GM18511 (cell line): ENCODE results near the gene F2RL3.
"Not testable (repeated sequence)": the region's sequence is repeated elsewhere in the genome, so short reads cannot be mapped to it uniquely, and the experiment has no call there.

Source experiments
- ATAC-seq: cut with Tn5 transposase; IDR thresholded peaks from one replicate; pipeline ENCODE4 v1.9.1; 2021; ENCODE audit warnings: mild to moderate bottlenecking, moderate library complexity; ENCODE audit not compliant: unreplicated experiment

The F2RL3 gene

DNA sequence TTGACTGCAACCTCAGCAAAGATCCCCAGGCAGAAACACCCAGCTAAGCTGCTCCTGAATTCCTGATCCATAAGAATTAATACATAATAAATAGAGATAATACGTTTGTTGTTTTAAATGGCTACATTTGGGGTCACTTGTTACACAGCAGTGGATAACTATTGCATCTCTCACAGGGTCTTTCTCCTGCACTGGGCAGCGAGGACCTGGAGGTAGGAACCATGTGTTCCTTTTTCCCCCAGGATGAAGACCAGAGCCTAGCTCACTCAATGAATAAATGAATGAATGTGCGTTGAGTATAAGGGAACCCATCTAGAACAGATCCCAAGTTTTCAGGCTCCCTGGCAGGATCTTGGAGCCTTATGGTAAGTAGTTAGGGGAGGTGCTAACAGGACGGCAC is 30.7 kb downstream of the F2RL3 start:
- ATAC-seq, result no peak

DNA sequence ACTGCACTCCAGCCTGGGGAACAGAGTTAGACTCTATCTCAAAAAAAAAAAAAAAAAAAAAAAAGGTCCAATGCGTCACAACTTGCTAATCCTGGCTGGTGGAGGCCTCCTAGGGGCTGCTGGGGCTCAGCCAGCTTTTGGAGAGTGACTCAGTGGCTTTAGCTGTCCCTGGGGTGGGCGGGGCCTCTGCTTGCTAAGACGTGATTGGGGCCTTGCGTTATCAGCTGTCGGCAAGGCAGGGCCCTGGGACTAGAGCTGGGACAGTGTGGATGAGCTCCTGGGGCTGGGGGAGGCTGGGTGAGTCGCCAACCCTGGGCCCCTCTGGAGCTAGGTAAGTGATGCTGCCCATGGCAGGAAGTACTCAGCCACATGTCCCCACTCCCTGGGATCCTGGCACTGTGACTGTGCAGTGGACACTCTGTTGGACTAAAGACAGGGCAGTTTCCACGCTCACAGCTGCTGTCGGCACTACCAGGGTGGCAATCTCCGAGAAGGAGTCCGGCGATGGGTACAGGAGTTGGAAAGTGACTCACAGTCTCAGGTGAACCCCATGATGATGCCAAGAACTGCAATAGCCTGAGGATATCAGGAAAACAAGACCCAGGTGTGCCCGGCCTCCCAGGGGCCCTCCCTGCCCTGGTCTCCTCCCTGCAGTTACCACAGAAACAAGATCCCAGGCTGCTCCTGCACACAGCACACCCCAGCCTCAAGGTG is 32.2 kb downstream of the F2RL3 start:
- no peak for ATAC-seq

DNA sequence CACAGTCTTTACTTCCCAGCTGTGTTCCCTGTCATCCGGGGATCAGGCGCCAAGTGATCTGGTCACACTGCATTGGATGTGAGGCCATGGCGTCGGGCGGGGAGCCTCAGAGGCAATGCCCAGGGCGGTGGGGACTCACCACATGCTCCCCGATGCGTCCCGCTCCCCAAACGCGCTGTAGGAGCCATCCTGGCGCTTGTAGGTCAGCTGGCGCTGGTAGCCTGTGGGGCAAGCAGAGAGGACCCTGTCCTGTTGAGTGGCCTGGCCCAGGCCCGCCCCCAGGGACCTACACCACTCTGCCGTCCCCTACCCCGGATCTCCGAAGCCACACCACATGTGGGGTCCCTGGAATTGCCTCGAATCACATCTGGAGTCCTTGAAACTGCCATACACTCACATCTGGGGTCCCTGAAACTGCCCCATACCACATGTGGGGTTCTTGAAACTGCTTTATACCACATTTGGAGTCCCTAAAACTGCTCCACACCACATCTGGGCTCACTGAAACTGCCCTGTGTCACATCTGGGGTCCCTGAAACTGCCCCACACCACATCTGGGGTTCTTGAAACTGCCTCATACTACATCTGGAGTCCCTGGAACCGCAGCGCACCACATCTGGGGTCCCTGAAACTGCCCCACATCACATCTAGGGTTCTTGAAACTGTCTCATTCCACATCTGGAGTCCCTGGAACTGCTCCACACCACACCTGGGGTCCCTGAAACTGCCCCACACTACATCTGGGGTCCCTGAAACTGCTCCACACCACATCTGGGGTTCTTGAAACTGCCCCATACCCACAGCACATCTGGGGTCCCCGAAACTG is 33.2 kb downstream of the F2RL3 start:
- ATAC-seq, result no peak

DNA sequence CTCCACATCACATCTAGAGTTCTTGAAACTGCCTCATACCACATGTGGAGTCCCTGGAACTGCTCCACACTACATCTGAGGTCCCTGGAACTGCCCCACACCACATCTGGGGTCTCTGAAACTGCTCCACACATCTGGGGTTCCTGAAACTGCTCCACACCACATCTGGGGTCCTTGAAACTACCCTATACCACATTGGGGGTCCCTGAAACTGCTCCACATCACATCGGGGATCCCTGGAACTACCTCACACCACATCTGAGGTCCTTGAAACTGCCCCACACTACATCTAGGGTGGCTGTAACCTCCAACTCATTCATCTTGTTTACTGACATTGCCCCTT is 33.8 kb downstream of the F2RL3 start:
- no peak for ATAC-seq

DNA sequence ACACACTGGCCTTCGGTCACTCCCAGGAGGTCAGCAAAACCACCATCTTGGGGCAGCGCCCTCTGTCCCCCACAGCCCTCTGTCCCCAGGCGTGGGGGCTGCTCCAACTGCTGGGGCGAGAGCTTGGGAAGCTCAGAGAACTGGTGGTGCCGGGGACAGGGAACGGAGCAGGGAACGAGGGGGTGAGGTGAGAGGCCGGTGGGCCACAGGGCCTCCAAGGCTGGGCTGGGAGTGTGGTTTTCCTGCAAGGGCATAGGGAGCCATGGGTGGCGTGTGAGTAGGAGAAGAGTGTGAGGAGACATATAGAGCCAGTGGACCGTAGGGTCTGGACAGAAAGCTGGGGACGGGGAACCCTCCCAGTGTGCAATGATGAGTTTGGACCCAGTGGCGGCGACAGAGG is 34.1 kb downstream of the F2RL3 start:
- no peak for ATAC-seq

DNA sequence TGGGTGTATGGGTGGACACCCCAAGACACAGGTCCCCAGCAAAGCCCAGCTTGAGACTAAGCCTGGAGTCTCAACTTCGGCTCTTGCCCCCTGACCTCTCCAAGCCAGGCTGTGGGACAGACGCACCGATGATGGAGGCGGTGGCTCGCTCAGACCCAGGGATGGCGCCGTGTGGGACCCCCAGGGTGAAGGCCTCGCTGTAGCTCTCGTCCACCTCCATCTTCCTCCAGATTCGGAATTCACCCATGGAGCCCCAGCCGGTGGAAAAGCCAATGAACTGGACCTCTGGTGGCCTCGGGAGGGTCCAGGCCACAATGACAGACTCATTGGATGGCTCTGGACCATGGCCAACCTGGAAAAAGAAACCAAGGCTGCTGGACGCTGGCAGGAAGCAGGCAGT is 39.1 kb downstream of the F2RL3 start:
- ATAC-seq, result no peak

DNA sequence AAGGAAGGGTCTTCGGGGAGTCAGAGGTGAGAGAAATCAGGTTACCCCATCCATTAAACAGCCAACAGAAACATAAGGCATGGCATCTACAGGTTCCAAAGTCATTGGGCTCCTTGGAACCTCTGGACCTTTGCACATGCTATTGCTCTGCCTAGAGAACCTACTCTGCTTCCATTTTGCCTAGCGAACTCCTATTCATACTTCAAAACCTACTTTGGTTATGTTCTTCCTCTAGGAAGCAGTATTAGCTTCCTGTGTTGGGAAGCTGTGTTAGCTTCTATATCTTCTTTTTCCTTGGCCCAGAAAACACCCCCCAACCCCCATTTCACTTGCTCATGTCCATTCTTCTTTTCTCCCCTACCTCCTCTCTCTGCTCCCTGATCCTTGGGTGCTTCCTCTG is 39.6 kb downstream of the F2RL3 start:
- ATAC-seq, result no peak

DNA sequence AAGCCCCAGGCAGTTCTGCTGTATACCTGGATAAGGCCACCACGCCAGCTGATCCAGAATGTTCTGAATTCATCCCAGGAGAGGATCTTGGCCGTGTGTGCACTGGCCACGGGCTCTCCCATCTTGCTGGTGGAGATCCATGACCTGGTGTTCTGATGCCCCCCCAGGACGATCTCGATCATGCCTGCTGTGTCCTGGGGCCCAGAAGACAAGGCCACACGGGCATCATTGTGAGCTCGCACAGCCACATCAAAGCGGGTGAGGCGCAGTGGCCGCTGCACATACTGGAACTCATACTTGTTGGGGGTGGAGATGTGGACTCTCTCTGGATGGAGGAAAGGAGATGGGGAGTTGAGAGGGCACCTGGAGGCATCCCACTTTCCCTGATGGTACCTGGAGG is 40.1 kb downstream of the F2RL3 start:
- ATAC-seq, result no peak

DNA sequence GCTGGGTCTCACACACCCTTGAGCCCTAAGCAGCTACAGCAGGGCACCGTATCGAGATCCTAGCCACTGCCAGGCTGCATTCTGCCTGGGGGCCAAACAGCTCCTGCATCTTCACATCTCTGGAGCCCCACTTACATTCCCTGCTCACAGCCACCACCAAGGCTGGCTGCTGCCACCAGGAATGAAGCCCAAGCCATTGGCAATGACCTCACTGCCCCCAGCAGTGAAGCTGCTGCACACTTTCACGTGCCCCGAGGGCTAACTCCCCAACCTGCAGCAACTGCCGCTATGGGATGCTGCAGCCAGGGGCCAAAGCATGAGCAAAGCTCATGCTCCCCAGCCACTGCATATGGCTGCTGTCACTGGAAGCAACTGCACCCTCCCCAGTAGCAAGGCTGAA is 42.0 kb downstream of the F2RL3 start:
- ATAC-seq, result no peak

DNA sequence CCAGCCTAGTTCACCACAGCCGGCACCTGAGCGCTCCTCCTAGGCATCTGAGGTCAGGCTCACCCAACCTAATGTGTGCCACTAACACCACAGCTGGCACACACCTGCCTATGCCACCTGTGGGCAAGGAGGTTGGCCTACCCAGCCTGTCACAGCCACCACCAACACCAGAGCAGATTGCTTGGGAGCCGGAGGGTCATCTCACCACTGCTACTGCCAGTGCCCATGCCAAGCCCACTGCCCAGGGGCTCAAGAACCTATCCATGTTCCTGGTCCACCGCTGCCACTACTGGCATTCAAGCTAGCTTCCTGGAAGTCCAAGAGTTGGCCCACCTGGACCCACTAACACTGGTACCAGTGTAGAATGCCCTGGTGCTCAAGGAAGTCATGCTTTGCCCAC is 42.5 kb downstream of the F2RL3 start:
- ATAC-seq, result no peak

DNA sequence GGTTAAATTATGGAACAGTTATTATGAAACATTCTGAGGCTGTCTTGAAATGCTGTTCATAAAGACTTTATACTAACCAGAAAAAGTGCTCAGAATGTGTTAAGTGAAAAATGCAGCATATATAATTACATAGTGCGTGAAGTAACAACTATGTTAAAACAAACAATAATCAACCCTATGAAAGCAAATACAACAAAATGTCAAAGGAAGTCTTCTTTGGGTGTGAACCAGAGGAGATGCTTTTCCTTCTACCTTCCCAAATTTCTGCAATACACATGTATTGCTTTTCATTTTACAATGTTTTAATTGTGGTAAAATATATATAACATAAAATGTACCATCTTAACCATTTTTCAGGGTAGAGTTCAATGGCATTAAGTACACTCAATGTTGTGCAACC is 45.7 kb downstream of the F2RL3 start:
- no peak for ATAC-seq

DNA sequence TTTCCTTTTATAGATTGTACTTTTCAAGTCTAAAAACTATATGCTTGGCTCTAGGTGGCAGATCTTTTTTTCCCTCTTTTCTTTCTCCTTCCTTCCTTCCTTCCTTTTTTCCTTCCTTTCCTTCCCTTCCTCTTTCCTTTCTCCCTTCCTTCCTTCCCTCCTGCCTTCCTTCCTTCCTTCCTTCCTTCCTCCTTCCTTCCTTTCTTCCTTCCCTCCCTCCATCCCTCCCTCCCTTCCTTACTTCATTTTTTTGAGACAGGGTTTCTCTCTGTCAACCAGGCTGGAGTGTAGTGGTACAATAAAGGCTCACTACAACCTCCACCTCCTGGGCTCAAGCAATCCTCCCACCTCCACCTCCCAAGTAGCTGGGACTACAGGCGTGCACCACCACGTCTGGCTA is 48.1 kb downstream of the F2RL3 start:
- no peak for ATAC-seq

DNA sequence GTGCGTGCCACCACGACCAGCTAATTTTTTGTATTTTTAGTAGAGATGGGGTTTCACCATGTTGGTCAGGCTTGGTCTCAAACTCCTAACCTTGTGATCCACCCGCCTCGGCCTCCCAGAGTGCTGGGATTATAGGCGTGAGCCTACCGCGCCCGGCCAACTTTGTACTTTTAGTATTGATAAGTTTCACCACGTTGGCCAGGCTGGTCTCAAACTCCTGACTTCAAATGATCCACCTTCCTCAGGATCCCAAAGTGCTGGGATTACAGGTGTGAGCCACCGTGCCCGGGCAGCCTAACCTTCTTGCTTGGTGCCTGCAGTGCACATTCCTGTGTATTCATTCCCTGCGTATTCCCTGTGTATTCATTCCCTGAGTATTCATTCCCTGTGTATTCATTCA is 49.0 kb downstream of the F2RL3 start:
- not testable (repeated sequence) for ATAC-seq

DNA sequence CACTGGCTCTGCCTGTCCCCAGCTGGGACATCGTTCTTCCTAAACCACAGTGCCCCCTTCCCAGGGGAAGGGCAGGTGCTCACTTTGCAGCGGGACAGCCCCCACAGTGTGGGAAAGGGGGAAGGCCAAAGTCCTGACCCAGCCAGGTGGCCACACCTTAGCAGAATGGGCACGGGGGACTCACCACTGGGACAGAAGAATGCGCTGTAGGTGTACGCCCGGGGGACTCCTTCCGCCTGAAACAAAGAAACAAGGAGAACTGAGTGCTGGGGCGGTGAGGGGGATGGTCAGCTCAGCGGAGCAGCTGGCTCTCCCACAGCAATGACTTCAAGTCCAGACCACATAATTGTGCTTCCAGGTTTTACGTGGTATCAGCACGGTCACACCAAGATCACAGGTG is 49.4 kb downstream of the F2RL3 start:
- no peak for ATAC-seq

DNA sequence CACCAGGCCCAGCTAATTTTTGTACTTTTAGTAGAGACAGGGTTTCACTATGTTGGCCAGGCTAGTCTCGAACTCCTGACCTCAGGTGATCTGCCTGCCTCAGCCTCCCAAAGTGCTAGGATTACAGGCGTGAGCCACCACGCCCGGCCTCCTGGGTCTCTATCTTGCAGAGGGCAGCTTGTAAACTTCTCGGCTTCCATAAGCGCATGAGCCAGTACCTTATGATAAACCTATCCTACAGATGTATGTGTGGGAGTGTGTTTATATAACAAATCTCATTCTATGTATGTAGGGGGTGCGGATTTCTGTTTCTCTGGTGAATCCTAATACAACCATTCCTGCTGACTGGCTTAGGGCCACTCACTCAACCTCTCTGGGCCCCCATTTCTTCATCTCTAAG is 51.3 kb downstream of the F2RL3 start:
- ATAC-seq, result not testable (repeated sequence)

DNA sequence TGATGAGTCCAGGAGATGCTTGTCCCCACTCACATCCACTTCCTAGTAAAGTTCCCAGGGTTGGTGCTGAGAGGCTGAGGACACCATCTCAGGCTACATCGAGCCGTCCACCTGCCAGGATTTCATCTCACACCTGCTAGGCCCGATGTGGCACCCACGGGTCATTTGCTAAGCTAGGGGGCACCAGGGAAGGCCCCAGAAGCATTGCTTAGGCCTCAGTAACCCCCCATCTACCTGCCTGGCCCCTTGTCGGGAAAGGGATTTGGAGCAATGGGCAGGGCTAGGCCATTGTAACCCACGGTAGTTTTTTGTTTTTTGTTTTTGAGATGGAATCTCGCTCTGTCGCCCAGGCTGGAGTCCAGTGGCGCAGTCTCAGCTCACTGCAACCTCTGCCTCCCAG is 51.8 kb downstream of the F2RL3 start:
- no peak for ATAC-seq
